ENCODE results near the gene FYN.

- no peak for TF ChIP-seq SUZ12 (IDR thresholded peaks at IDR 0.05; ENCODE audit: extremely low read depth, insufficient read depth, insufficient read length)
- TF ChIP-seq YY1 (IDR thresholded peaks at IDR 0.05; ENCODE audit: insufficient read depth, insufficient read length): no peak
- TF ChIP-seq ZNF274 (IDR thresholded peaks at IDR 0.05; ENCODE audit: low read depth, low read length): no peak
These were observed 84.6 kb downstream of the FYN start for GRCh38 chr6:111788379-111789276.

Measured in NT2/D1 (cell line).